Measurements from ENCODE around the gene PAX7.

PAX7 gene

DNA sequence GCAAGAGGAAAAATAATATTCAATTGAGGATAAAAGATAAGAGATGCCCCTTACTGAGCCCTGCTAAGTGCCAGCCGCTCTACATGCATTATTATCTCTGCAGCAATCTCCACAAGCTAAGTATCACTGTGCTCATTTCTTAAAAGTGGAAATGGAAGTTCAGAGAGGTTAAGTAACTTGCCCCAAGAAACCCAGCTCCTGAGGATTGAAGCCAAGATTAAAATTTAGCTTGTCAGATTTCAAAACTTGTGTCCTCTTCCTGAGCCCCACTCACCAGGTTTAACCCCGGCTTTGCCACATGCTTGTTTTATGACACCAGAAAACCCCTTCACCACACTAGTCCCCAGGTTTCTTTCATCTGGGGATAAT lies 11.2 kb upstream of the PAX7 start:
- no peak overlapping the region for H3K4me3 ChIP-seq (ENCODE audit: control insufficient read depth, low read depth, low read length)
- DNase-seq (ENCODE audit: low read depth), result no peak
- TF ChIP-seq, protein P1, sequence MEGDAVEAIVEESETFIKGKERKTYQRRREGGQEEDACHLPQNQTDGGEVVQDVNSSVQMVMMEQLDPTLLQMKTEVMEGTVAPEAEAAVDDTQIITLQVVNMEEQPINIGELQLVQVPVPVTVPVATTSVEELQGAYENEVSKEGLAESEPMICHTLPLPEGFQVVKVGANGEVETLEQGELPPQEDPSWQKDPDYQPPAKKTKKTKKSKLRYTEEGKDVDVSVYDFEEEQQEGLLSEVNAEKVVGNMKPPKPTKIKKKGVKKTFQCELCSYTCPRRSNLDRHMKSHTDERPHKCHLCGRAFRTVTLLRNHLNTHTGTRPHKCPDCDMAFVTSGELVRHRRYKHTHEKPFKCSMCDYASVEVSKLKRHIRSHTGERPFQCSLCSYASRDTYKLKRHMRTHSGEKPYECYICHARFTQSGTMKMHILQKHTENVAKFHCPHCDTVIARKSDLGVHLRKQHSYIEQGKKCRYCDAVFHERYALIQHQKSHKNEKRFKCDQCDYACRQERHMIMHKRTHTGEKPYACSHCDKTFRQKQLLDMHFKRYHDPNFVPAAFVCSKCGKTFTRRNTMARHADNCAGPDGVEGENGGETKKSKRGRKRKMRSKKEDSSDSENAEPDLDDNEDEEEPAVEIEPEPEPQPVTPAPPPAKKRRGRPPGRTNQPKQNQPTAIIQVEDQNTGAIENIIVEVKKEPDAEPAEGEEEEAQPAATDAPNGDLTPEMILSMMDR (IDR thresholded peaks at IDR 0.05; ENCODE audit: control insufficient read depth, insufficient read depth, low read depth, low read length, missing control alignments), result no peak

DNA sequence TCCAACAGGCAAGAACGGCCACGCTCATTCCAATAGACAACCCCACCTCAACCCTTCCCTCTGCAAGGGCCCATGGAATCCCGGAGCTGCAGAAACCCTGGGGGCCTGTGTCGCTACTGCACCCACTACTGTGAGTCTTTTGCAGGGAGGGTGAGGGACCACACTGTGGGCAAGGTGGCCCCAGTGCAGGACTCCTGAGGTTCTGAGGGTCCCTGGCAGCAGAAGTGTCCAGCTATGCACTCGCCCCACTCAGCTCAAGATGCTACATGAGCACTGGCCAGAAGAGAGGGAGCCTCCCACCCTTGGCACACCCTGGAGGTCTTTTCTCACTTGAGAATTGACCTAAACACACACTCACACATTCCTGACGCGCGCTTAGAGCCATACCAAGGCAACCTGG lies 2.1 kb upstream of the PAX7 start:
- no peak for DNase-seq (ENCODE audit: low read depth)
- TF ChIP-seq, protein P1 (IDR thresholded peaks at IDR 0.05; ENCODE audit: control insufficient read depth, insufficient read depth, low read depth, low read length, missing control alignments), result no peak

DNA sequence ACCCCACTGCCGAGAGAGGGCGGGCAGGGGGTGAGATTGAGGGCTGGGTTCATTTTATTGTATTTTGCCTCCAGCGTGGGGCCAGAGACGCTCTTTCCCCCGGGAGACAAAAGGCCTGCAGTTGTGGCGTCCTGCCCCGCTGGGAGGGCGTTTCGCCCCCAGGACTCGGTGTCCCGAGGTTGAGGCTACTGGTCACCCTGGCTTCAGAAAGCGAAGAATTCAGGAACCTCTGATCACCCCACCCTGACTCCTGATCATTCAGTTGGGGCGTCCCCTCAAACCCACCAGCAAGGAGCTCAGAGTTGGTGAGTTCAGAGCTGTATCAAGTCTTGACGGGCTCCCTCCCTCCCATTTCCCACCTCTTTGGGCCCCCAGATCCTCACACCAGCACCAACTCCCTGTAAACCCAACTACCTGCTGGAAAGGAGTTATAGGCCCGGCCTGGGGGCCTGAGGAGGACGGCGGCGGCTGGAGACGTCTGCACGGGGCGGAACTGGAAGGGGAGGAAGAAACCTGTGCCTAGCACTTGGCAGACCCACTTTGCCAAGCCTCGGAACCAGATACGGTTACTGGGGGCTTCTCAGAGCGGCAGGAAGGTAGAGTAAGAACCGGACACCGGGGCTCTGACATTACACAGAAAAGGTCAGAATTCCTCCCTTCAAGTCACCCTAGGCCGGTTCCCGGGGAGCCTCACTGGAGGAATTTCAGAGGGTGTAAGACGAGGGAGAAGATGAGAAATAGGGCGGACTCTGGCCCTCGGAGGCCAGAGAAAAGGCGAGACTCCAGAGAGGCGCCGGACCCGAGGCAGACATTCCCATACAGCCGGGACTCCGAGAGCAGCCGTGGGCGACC lies 761 bp upstream of the PAX7 start:
- TF ChIP-seq, protein P1 (IDR thresholded peaks at IDR 0.05; ENCODE audit: control insufficient read depth, insufficient read depth, low read depth, low read length, missing control alignments), result no peak
- no peak for DNase-seq (ENCODE audit: low read depth)
- no peak overlapping the region for H3K4me3 ChIP-seq (ENCODE audit: control insufficient read depth, low read depth, low read length)

More for the DNA sequence above, 2.1 kb upstream of the PAX7 start:
- no peak overlapping the region for H3K4me3 ChIP-seq (ENCODE audit: control insufficient read depth, low read depth, low read length)

DNA sequence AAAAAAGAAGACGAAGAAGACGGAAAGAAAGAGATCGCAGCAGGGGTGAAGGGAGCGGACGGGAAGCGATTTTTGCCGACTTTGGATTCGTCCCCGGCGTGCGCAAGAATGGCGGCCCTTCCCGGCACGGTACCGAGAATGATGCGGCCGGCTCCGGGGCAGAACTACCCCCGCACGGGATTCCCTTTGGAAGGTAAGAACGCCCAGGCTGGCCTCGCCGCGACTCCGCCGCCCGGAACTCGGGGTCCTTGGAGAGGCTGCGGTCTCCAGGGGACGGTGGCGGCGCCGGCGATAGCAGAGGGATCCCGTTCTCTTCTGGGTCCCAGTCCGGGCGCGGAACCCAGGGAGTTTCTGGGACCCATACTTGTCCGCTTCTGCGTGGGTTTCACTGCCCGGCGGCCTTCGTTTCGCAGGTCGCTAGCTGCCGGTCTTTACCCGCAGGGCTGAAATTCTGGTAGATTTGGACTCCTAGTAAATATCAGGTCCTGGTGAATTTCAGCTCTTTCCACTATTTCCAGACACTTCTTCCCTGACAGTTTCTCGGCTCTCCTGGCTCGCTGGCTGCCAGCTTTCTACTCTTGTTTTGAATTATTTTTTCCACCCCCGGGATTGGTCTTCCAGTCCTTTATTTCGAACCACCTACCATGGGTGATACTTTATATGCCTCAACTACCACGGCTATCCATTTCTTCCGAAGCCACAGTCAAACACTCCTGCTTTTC lies 1.0 kb downstream of the PAX7 start:
- no peak for DNase-seq (ENCODE audit: low read depth)
- TF ChIP-seq, protein P1 (IDR thresholded peaks at IDR 0.05; ENCODE audit: control insufficient read depth, insufficient read depth, low read depth, low read length, missing control alignments), result no peak
- H3K4me3 ChIP-seq (ENCODE audit: control insufficient read depth, low read depth, low read length), result no peak overlapping the region

DNA sequence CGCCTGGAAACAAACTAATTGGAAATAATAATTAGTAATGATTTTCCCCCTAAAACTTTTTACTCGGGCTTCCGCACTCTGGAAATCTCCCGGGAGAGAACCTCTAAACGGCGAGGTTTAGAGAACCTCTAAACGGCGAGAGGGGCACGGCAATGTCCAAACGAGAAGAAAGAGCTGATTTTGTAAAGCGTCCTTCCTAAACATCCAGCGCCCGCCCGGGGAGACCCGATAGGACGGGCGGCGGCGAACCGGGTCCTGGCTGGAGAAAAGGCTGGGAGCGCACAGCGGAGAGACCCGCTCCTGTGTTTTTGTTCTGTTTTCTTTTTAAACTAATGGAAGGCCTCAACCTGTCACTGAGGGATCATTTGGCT lies 1.6 kb downstream of the PAX7 start:
- no peak overlapping the region for H3K4me3 ChIP-seq (ENCODE audit: control insufficient read depth, low read depth, low read length)
- TF ChIP-seq, protein P1 (IDR thresholded peaks at IDR 0.05; ENCODE audit: control insufficient read depth, insufficient read depth, low read depth, low read length, missing control alignments), result no peak
- DNase-seq (ENCODE audit: low read depth), result no peak

DNA sequence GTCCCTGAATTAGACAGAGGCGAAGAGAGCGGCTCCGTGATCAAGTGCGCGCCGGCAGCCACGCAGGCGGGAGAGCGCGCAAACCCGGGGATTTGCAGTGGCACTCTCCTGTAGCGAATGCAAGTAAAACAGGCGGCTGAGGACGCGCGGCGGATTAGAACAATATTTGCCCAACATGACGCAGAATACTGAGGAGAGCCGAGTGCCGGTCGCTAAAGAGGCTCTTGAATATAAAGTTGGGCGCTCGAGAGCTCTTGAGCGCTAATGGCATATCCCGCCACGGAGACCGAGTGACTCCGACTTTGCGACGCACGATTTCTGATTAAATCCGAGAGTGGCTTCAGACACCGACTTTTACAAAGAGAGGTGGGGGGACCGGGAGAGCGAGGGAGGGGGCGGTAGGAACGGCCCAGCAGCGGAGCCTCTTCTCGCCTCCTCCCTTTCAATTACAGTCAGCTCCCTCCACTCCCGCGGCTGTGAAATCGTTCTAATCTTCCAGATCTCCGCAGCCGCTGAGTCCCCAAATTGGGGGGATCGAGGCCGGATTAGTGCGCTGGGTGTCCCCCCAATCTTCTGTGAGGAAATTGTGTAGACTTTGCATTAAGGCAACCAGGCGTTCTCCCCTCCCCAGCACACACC lies 2.3 kb downstream of the PAX7 start:
- TF ChIP-seq, protein P1 (IDR thresholded peaks at IDR 0.05; ENCODE audit: control insufficient read depth, insufficient read depth, low read depth, low read length, missing control alignments), result no peak
- no peak overlapping the region for H3K4me3 ChIP-seq (ENCODE audit: control insufficient read depth, low read depth, low read length)
- no peak for DNase-seq (ENCODE audit: low read depth)

Measured in AG09309 (cell line).